AG04450 (cell line): ENCODE measurements around the gene OR10A3. TPM values are rescaled to one million over a fixed set of nuclear protein-coding genes. Genes with fewer than 3 reads are reported as not detected.

Source experiments
- CTCF ChIA-PET: fragments of 300-600, 350-600 bp; formaldehyde crosslinking; extraction: SDS; loops from one replicate; lab custom pipeline; 2022; ENCODE audit warnings: antibody characterized with exemption, inconsistent platforms; lab: Charles Lee
- POLR2A ChIA-PET: fragments of 350-600 bp; formaldehyde crosslinking; extraction: SDS; loops from one replicate; lab custom pipeline; 2021; ENCODE audit warnings: antibody characterized with exemption, inconsistent platforms; lab: Yijun Ruan, JAX
- DNase-seq: peaks from one replicate; pipeline ENCODE4 v3.0.0-alpha.2; 2011; ENCODE audit warnings: low read depth, low spot score
- H3K27ac ChIP-seq: one replicate; pipeline ENCODE4 v1.5.1; 2012; ENCODE audit warnings: low read depth, low read length, control low read depth
- H3K27me3 ChIP-seq: one replicate; pipeline ENCODE4 v1.6.0; 2012; ENCODE audit warnings: low read length; ENCODE audit not compliant: control insufficient read depth, insufficient read depth
- H3K4me3 ChIP-seq: 2 replicates; pipeline ENCODE4 v1.5.1; 2011; ENCODE audit warnings: mild to moderate bottlenecking, low read depth, low read length, control low read depth
- H3K9me3 ChIP-seq: 2 replicates; pipeline ENCODE4 v1.5.1; 2012; ENCODE audit warnings: low read length; ENCODE audit not compliant: control insufficient read depth, insufficient read depth
- polyA plus RNA-seq: library from polyadenylated mRNA; depleted of rRNA; stranded (reverse); fragments of >200 nt; gene quantifications from 2 replicates; pipeline ENCODE4 v1.2.3, GENCODE V29; 2011
- TF ChIP-seq, protein P1 (sequence below): IDR thresholded peaks from 2 replicates; pipeline ENCODE4 v1.5.1; 2011; ENCODE audit warnings: low read depth, low read length, control low read depth, inconsistent platforms

Gene OR10A3
- polyA plus RNA-seq, 1 experiment, result 0.15 TPM

GRCh38 chr11:7898666-7899283, 42.7 kb downstream of the OR10A3 start:
- no peak overlapping the region for H3K4me3 ChIP-seq
- H3K9me3 ChIP-seq, result no peaks in the 10 kb centered on the region
- CTCF ChIA-PET, result interaction anchor here (9.8 kb wide), 1 partner anchor 86 kb away, joined by 261 read pairs; the partner anchor contains the start of gene EIF3F
- H3K27ac ChIP-seq, result no peak overlapping the region
- POLR2A ChIA-PET, result no interaction called here
- no peak for DNase-seq
- no peaks in the 10 kb centered on the region for H3K27me3 ChIP-seq
- TF ChIP-seq, protein P1, sequence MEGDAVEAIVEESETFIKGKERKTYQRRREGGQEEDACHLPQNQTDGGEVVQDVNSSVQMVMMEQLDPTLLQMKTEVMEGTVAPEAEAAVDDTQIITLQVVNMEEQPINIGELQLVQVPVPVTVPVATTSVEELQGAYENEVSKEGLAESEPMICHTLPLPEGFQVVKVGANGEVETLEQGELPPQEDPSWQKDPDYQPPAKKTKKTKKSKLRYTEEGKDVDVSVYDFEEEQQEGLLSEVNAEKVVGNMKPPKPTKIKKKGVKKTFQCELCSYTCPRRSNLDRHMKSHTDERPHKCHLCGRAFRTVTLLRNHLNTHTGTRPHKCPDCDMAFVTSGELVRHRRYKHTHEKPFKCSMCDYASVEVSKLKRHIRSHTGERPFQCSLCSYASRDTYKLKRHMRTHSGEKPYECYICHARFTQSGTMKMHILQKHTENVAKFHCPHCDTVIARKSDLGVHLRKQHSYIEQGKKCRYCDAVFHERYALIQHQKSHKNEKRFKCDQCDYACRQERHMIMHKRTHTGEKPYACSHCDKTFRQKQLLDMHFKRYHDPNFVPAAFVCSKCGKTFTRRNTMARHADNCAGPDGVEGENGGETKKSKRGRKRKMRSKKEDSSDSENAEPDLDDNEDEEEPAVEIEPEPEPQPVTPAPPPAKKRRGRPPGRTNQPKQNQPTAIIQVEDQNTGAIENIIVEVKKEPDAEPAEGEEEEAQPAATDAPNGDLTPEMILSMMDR, result no peak

- Histone ChIP-seq H3K27ac (no peak overlapping the region), H3K9me3 (no peaks in the 10 kb centered on the region), H3K27me3 (no peaks in the 10 kb centered on the region), H3K4me3 (no peak overlapping the region)
- ChIA-PET CTCF (interaction anchor here (0.7 to 8.7 kb wide), 6 partner anchors 9 to 219 kb away, joined by 4 to 233 read pairs (median 6); partner anchors contain the start of gene EIF3F), POLR2A (interaction anchor here (0.6 kb wide), 1 partner anchor 90 kb away, joined by 3 read pairs; no protein-coding TSS in a partner anchor)
- no peak for DNase-seq
- TF ChIP-seq, protein P1, result no peak
Measured at GRCh38 chr11:7896009-7896785, 45.3 kb downstream of the OR10A3 start.

GRCh38 chr11:7894251-7894650, 47.3 kb downstream of the OR10A3 start:
- TF ChIP-seq, protein P1, result no peak
- ChIA-PET POLR2A (interaction anchor here (0.7 kb wide), 1 partner anchor 1290 kb away, joined by 4 read pairs; no protein-coding TSS in a partner anchor), CTCF (interaction anchor here (1.4 to 8.7 kb wide), 4 partner anchors 11 to 92 kb away, joined by 4 to 233 read pairs (median 10); partner anchors contain the start of genes EIF3F and NLRP10)
- H3K27me3 ChIP-seq, result no peaks in the 10 kb centered on the region
- H3K27ac ChIP-seq, result no peak overlapping the region
- no peak for DNase-seq
- H3K4me3 ChIP-seq, result no peak overlapping the region
- no peaks in the 10 kb centered on the region for H3K9me3 ChIP-seq

GRCh38 chr11:7893796-7894195, 47.7 kb downstream of the OR10A3 start:
- ChIA-PET CTCF (interaction anchor here (1.4 to 8.7 kb wide), 11 partner anchors 10 to 112 kb away, joined by 4 to 233 read pairs (median 14); partner anchors contain the start of genes EIF3F and NLRP10), POLR2A (no interaction called here)
- H3K27ac ChIP-seq, result no peak overlapping the region
- TF ChIP-seq, protein P1, result no peak
- no peak for DNase-seq
- no peak overlapping the region for H3K4me3 ChIP-seq
- no peaks in the 10 kb centered on the region for H3K27me3 ChIP-seq
- H3K9me3 ChIP-seq, result no peaks in the 10 kb centered on the region
